ENCODE data around the gene PDE7B.

Gene PDE7B

GRCh38 chr6:136038531-136038930 lies 187.0 kb downstream of the PDE7B start:
- no peak overlapping the region for H3K4me3 ChIP-seq (ENCODE audit: low read depth, low read length)
- TF ChIP-seq, protein P1, sequence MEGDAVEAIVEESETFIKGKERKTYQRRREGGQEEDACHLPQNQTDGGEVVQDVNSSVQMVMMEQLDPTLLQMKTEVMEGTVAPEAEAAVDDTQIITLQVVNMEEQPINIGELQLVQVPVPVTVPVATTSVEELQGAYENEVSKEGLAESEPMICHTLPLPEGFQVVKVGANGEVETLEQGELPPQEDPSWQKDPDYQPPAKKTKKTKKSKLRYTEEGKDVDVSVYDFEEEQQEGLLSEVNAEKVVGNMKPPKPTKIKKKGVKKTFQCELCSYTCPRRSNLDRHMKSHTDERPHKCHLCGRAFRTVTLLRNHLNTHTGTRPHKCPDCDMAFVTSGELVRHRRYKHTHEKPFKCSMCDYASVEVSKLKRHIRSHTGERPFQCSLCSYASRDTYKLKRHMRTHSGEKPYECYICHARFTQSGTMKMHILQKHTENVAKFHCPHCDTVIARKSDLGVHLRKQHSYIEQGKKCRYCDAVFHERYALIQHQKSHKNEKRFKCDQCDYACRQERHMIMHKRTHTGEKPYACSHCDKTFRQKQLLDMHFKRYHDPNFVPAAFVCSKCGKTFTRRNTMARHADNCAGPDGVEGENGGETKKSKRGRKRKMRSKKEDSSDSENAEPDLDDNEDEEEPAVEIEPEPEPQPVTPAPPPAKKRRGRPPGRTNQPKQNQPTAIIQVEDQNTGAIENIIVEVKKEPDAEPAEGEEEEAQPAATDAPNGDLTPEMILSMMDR (IDR thresholded peaks at IDR 0.05; ENCODE audit: control insufficient read depth, extremely low read depth, insufficient read depth), result no peak
- no peak for DNase-seq (ENCODE audit: low read depth)

GRCh38 chr6:136039185-136039584 lies 187.7 kb downstream of the PDE7B start:
- DNase-seq (ENCODE audit: low read depth), result no peak
- TF ChIP-seq, protein P1 (IDR thresholded peaks at IDR 0.05; ENCODE audit: control insufficient read depth, extremely low read depth, insufficient read depth), result no peak
- no peak overlapping the region for H3K4me3 ChIP-seq (ENCODE audit: low read depth, low read length)

GRCh38 chr6:136050475-136050874 lies 199.0 kb downstream of the PDE7B start:
- H3K4me3 ChIP-seq (ENCODE audit: low read depth, low read length), result no peak overlapping the region
- DNase-seq (ENCODE audit: low read depth), result no peak
- TF ChIP-seq, protein P1 (IDR thresholded peaks at IDR 0.05; ENCODE audit: control insufficient read depth, extremely low read depth, insufficient read depth), result no peak

DNA sequence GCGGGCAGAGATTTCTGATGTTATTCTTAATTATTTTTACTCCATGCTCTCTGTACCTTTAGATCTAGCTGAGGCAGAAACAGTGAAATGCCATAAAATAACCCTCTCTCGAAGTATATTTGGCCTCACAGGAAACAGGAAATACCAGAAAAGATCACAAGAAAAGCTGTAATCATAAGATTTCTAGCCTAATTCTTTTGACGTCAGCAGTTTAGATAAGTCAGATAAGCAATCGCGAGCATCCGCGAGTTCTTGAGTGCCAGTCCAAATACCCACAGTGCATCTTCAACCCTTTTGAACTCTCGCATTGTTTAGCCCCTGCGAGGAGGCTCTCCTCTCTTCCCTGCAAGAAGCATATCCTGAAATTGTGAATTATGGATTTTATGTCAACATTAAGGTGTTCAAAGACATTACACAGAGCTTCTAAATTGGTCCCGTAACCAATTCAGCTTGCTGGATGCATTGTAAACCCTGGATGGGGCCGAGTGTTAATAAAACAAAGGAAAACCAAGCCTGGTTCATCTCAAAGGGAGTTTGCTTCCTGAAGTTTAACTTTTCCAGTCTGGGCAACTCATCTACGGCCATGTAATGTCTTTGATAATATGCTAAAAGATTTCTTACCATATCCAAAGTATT lies 199.8 kb downstream of the PDE7B start:
- no peak for DNase-seq (ENCODE audit: low read depth)
- no peak overlapping the region for H3K4me3 ChIP-seq (ENCODE audit: low read depth, low read length)
- TF ChIP-seq, protein P1 (IDR thresholded peaks at IDR 0.05; ENCODE audit: control insufficient read depth, extremely low read depth, insufficient read depth), result no peak

DNA sequence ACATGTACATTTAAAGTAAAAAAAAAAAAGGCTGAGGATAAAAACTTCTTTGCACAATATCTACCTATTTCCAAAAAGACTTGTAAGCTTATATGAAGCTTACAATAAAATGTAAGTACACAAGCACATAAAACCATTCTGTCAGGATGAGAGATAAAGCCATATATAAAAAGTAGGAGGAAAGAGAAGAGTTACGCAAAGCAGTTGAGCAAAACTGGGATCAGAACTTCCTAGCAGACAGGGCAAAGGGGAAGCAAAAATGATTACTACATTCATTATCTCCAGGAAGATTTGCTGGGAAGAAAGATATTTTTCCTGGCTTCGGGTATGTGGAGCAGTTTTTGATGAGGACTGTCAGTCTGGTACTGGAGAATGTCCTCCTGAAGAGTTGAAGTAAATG lies 200.5 kb downstream of the PDE7B start:
- no peak for DNase-seq (ENCODE audit: low read depth)
- no peak overlapping the region for H3K4me3 ChIP-seq (ENCODE audit: low read depth, low read length)
- TF ChIP-seq, protein P1 (IDR thresholded peaks at IDR 0.05; ENCODE audit: control insufficient read depth, extremely low read depth, insufficient read depth), result no peak

GRCh38 chr6:136058852-136059251 lies 207.4 kb downstream of the PDE7B start:
- TF ChIP-seq, protein P1 (IDR thresholded peaks at IDR 0.05; ENCODE audit: control insufficient read depth, extremely low read depth, insufficient read depth), result no peak
- DNase-seq (ENCODE audit: low read depth), result no peak
- no peak overlapping the region for H3K4me3 ChIP-seq (ENCODE audit: low read depth, low read length)

DNA sequence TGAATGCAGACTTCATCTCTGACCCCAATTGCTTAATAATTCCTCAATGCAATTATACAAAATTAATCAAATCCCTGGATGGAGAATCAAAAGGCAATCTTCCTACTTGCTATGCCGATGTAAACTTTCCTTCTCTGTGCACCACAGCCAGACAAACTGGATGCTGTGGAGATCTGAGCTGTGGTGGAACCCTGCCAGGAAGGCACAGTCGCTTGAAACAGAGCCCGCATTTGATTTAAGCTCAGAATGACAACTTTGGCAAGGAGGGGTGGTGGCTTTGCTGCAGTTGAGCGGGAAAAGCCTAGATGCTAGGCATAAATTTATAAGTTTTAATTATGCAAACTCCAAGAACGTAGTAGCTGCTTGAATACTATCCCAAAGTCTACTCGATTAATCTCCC lies 207.8 kb downstream of the PDE7B start:
- TF ChIP-seq, protein P1 (IDR thresholded peaks at IDR 0.05; ENCODE audit: control insufficient read depth, extremely low read depth, insufficient read depth), result no peak
- no peak for DNase-seq (ENCODE audit: low read depth)
- H3K4me3 ChIP-seq (ENCODE audit: low read depth, low read length), result no peak overlapping the region
